ENCODE measurements around the gene CYTH4. TPM values are rescaled to one million over a fixed set of nuclear protein-coding genes. Genes with fewer than 3 reads are reported as not detected.
"Not testable (repeated sequence)": the region's sequence is repeated elsewhere in the genome, so short reads cannot be mapped to it uniquely, and the experiment has no call there.

Gene CYTH4
- polyA plus RNA-seq, 1 donor = 3.9 TPM

- DNase-seq = no peak
Observed at GRCh38 chr22:37245740-37246139, 36.6 kb upstream of the CYTH4 start.

GRCh38 chr22:37248251-37248650 is 34.1 kb upstream of the CYTH4 start:
- DNase-seq = no peak

GRCh38 chr22:37249986-37250385 is 32.3 kb upstream of the CYTH4 start:
- DNase-seq = no peak

GRCh38 chr22:37251836-37252235 is 30.5 kb upstream of the CYTH4 start:
- DNase-seq = not testable (repeated sequence)

- no peak for DNase-seq
Observed at GRCh38 chr22:37253126-37253660, 29.1 kb upstream of the CYTH4 start.

GRCh38 chr22:37254209-37254866 is 28.0 kb upstream of the CYTH4 start:
- no peak for DNase-seq

- no peak for DNase-seq
Observed at GRCh38 chr22:37254867-37255233, 27.5 kb upstream of the CYTH4 start.

- no peak for DNase-seq
Observed at GRCh38 chr22:37255558-37256006, 26.7 kb upstream of the CYTH4 start.

GRCh38 chr22:37256075-37256726 is 26.1 kb upstream of the CYTH4 start:
- no peak for DNase-seq

GRCh38 chr22:37258005-37258752 is 24.1 kb upstream of the CYTH4 start:
- DNase-seq = no peak

GRCh38 chr22:37258753-37259401 is 23.4 kb upstream of the CYTH4 start:
- no peak for DNase-seq

- DNase-seq = peak; percentile 50
Observed at GRCh38 chr22:37259540-37260029, 22.7 kb upstream of the CYTH4 start.

GRCh38 chr22:37260155-37260795 is 22.0 kb upstream of the CYTH4 start:
- no peak for DNase-seq

GRCh38 chr22:37260901-37261336 is 21.4 kb upstream of the CYTH4 start:
- peak; percentile 55 for DNase-seq

GRCh38 chr22:37262346-37262745 is 20.0 kb upstream of the CYTH4 start:
- DNase-seq = no peak

GRCh38 chr22:37263966-37264887 is 18.1 kb upstream of the CYTH4 start:
- DNase-seq = no peak

- no peak for DNase-seq
Observed at GRCh38 chr22:37266581-37267134, 15.7 kb upstream of the CYTH4 start.

GRCh38 chr22:37267135-37267587 is 15.1 kb upstream of the CYTH4 start:
- no peak for DNase-seq

- no peak for DNase-seq
Observed at GRCh38 chr22:37267661-37268413, 14.5 kb upstream of the CYTH4 start.
